PC-9 (cell line): Measurements from ENCODE around the gene TRIM37. TPM values are rescaled to one million over a fixed set of nuclear protein-coding genes. Genes with fewer than 3 reads are reported as not detected.
"Not testable (repeated sequence)": the region's sequence is repeated elsewhere in the genome, so short reads cannot be mapped to it uniquely, and the experiment has no call there.

Source experiments
- BruUV-seq: library from RNA; stranded (reverse); fragments of 400-500 nt; replicated peaks from 2 replicates; lab custom pipeline; 2021; lab: Mats Ljungman, UMichigan
- CTCF ChIA-PET: fragments of 300-600 bp; sonication (Branson Sonifier 250); formaldehyde crosslinking; loops from one replicate; lab custom pipeline; 2022; ENCODE audit warnings: antibody characterized with exemption; lab: Charles Lee
- POLR2A ChIA-PET: fragments of 300-600 bp; sonication (Branson Sonifier 250); formaldehyde crosslinking; loops from one replicate; lab custom pipeline; 2022; ENCODE audit warnings: antibody characterized with exemption; ENCODE audit not compliant: unreplicated experiment; lab: Charles Lee
- DNase-seq, 2 experiments: peaks; one replicate each; pipeline versions ENCODE4 v3.0.0 to v3.0.0-alpha.2; 2015 to 2022; ENCODE audit warnings: mixed read lengths in 1 of 2
- H2AFZ ChIP-seq: fragments of 200-600 bp; sonication (generic); 2 replicates; pipeline ENCODE4 v1.8.1; 2017; ENCODE audit warnings: antibody characterized with exemption
- H3F3A ChIP-seq: fragments of 200-600 bp; sonication (generic); 2 replicates; pipeline ENCODE4 v1.8.1; 2017; ENCODE audit warnings: antibody characterized with exemption, mild to moderate bottlenecking, low read depth; ENCODE audit not compliant: insufficient read depth
- H3K27ac ChIP-seq: fragments of 200-600 bp; sonication (generic); 2 replicates; pipeline ENCODE4 v1.6.1; 2016; ENCODE audit warnings: mixed run types
- H3K27me3 ChIP-seq: fragments of 200-600 bp; sonication (generic); 2 replicates; pipeline ENCODE4 v1.6.1; 2016; ENCODE audit warnings: low read depth, mixed run types; ENCODE audit not compliant: insufficient read depth
- H3K36me3 ChIP-seq: fragments of 200-600 bp; sonication (generic); 2 replicates; pipeline ENCODE4 v1.6.1; 2016; ENCODE audit warnings: low read depth, mixed run types
- H3K4me1 ChIP-seq: fragments of 200-600 bp; sonication (generic); replicated peaks from 2 replicates; pipeline ENCODE4 v1.6.1; 2016; ENCODE audit warnings: mixed run types; ENCODE audit not compliant: insufficient read depth
- H3K4me2 ChIP-seq: fragments of 200-600 bp; sonication (generic); 2 replicates; pipeline ENCODE4 v1.6.1; 2017; ENCODE audit warnings: mixed run types
- H3K4me3 ChIP-seq: fragments of 200-600 bp; sonication (generic); 2 replicates; pipeline ENCODE4 v1.6.1; 2016; ENCODE audit warnings: mixed run types
- H3K79me2 ChIP-seq: fragments of 200-600 bp; sonication (generic); 2 replicates; pipeline ENCODE4 v1.6.1; 2017; ENCODE audit warnings: low read depth, mixed run types
- H3K9me2 ChIP-seq: fragments of 200-600 bp; sonication (generic); 2 replicates; pipeline ENCODE4 v1.8.1; 2017; ENCODE audit warnings: mild to moderate bottlenecking; ENCODE audit not compliant: insufficient read depth
- H3K9me3 ChIP-seq: fragments of 200-600 bp; sonication (generic); 2 replicates; pipeline ENCODE4 v1.8.1; 2016; ENCODE audit warnings: low read depth; ENCODE audit not compliant: insufficient read depth
- H4K20me1 ChIP-seq: fragments of 200-600 bp; sonication (generic); 2 replicates; pipeline ENCODE4 v1.8.1; 2017; ENCODE audit not compliant: insufficient read depth
- CTCF ChIP-seq: fragments of 200-600 bp; sonication (generic); conservative IDR thresholded peaks from 2 replicates; pipeline ENCODE4 v1.6.1; 2017; ENCODE audit warnings: mixed run types, antibody characterized with exemption, mild to moderate bottlenecking, moderate library complexity
- EZH2 ChIP-seq: fragments of 200-600 bp; sonication (generic); IDR thresholded peaks from 2 replicates; pipeline ENCODE4 v1.8.0; 2017; ENCODE audit warnings: antibody characterized with exemption, low read depth
- intact Hi-C: fragments of 100-400 bp; cut with micrococcal nuclease; formaldehyde crosslinking; loops from one replicate; pipeline ENCODE4 v1.10.0; 2022; ENCODE audit not compliant: unreplicated experiment
- total RNA-seq: library from RNA; stranded (reverse); gene quantifications from 2 replicates; pipeline ENCODE4 v1.2.3, GENCODE V29; 2021

TRIM37 gene
- total RNA-seq, 1 experiment from 2014 or later, result 24.6 TPM

GRCh38 chr17:59139939-59140338 is 33.3 kb upstream of the TRIM37 start:
- no TSS peak for BruUV-seq
- CTCF ChIA-PET, result no interaction called here
- Histone ChIP-seq H3K4me3 (no peak overlapping the region), H3K9me3 (no peaks in the 10 kb centered on the region), H3K27me3 (no peaks in the 10 kb centered on the region), H3K4me2 (no peak overlapping the region), H4K20me1 (no peaks in the 10 kb centered on the region), H3K9me2 (no peaks in the 10 kb centered on the region), H3F3A (peaks cover 5% of the 10 kb centered on the region; the same call in 1 of the 2 replicates), H2AFZ (no peak overlapping the region), H3K27ac (no peak overlapping the region), H3K79me2 (peaks cover 56% of the 10 kb centered on the region), H3K4me1 (no peaks in the 10 kb centered on the region), H3K36me3 (peaks cover 7% of the 10 kb centered on the region; the same call in 1 of the 2 replicates)
- DNase-seq, result no peak
- intact Hi-C loops, result no loop called here
- POLR2A ChIA-PET, result no interaction called here
- no peak for TF ChIP-seq CTCF
- TF ChIP-seq EZH2, result no peak

GRCh38 chr17:59138339-59138738 is 31.7 kb upstream of the TRIM37 start:
- H3F3A ChIP-seq, H4K20me1 ChIP-seq, BruUV-seq, H2AFZ ChIP-seq, intact Hi-C loops, H3K4me1 ChIP-seq, H3K4me3 ChIP-seq, H3K36me3 ChIP-seq, DNase-seq, POLR2A ChIA-PET, H3K27ac ChIP-seq, H3K9me3 ChIP-seq, H3K27me3 ChIP-seq, H3K9me2 ChIP-seq, H3K4me2 ChIP-seq, CTCF ChIA-PET: not testable (repeated sequence)
- peaks cover 47% of the 10 kb centered on the region for H3K79me2 ChIP-seq

GRCh38 chr17:59131131-59131530 is 24.5 kb upstream of the TRIM37 start:
- H3K4me2 ChIP-seq, result no peak overlapping the region
- H3K9me2 ChIP-seq, result no peaks in the 10 kb centered on the region
- intact Hi-C loops, result no loop called here
- H3K36me3 ChIP-seq, result peaks cover 11% of the 10 kb centered on the region; the same call in 1 of the 2 replicates
- H3K9me3 ChIP-seq, result no peaks in the 10 kb centered on the region
- no peak overlapping the region for H3K27ac ChIP-seq
- H3K27me3 ChIP-seq, result no peaks in the 10 kb centered on the region
- H3K4me1 ChIP-seq, result no peaks in the 10 kb centered on the region
- POLR2A ChIA-PET, result no interaction called here
- H3F3A ChIP-seq, result peaks cover 4% of the 10 kb centered on the region; the same call in 1 of the 2 replicates
- no peak for TF ChIP-seq EZH2
- no peak for TF ChIP-seq CTCF
- H2AFZ ChIP-seq, result no peak overlapping the region
- CTCF ChIA-PET, result no interaction called here
- no TSS peak for BruUV-seq
- no peak overlapping the region for H3K4me3 ChIP-seq
- H3K79me2 ChIP-seq, result peaks cover 34% of the 10 kb centered on the region; the same call in 1 of the 2 replicates
- H4K20me1 ChIP-seq, result no peaks in the 10 kb centered on the region
- DNase-seq, result no peak

DNA sequence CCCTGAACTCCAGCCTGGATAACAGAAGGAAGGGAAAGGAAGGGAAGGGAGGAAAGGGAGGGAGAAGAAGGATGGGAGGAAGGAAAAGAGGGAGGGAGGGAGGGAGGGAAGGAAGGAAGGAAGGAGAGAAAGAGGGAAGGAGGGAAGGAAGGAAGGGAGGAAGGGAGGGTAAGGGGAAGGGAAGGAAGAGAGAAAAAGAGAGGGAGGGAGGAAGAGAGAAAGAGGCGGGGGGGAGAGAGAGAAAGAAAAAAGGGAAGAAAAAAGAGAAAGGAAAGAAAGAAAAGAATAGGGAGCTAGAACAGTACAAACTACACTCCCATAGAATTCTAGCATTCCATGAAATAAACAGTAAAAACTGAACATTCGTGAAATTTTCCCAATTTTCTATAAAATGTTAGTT is 23.1 kb upstream of the TRIM37 start:
- peaks cover 11% of the 10 kb centered on the region; the same call in 1 of the 2 replicates for H3K36me3 ChIP-seq

More for the DNA sequence above, 23.1 kb upstream of the TRIM37 start:
- no peak overlapping the region for H3K27ac ChIP-seq
- DNase-seq, result no peak
- H4K20me1 ChIP-seq, result no peaks in the 10 kb centered on the region
- H3K4me1 ChIP-seq, result no peaks in the 10 kb centered on the region
- TF ChIP-seq EZH2 (no peak), CTCF (no peak)
- no peaks in the 10 kb centered on the region for H3K27me3 ChIP-seq
- H3K9me2 ChIP-seq, result no peaks in the 10 kb centered on the region
- H3F3A ChIP-seq, result peaks cover 4% of the 10 kb centered on the region; the same call in 1 of the 2 replicates
- H3K4me3 ChIP-seq, result no peak overlapping the region
- H3K9me3 ChIP-seq, result no peaks in the 10 kb centered on the region
- POLR2A ChIA-PET, result no interaction called here
- CTCF ChIA-PET, result no interaction called here
- BruUV-seq, result no TSS peak
- H3K4me2 ChIP-seq, result no peak overlapping the region
- peaks cover 30% of the 10 kb centered on the region; the same call in 1 of the 2 replicates for H3K79me2 ChIP-seq
- no peak overlapping the region for H2AFZ ChIP-seq
- intact Hi-C loops, result no loop called here
